ENCODE data around the gene LILRB2.
A peak's percentile ranks its signal among the peaks of the same experiment; 100 is the strongest.
"Not testable (repeated sequence)": the region's sequence is repeated elsewhere in the genome, so short reads cannot be mapped to it uniquely, and the experiment has no call there.

LILRB2 gene

DNA sequence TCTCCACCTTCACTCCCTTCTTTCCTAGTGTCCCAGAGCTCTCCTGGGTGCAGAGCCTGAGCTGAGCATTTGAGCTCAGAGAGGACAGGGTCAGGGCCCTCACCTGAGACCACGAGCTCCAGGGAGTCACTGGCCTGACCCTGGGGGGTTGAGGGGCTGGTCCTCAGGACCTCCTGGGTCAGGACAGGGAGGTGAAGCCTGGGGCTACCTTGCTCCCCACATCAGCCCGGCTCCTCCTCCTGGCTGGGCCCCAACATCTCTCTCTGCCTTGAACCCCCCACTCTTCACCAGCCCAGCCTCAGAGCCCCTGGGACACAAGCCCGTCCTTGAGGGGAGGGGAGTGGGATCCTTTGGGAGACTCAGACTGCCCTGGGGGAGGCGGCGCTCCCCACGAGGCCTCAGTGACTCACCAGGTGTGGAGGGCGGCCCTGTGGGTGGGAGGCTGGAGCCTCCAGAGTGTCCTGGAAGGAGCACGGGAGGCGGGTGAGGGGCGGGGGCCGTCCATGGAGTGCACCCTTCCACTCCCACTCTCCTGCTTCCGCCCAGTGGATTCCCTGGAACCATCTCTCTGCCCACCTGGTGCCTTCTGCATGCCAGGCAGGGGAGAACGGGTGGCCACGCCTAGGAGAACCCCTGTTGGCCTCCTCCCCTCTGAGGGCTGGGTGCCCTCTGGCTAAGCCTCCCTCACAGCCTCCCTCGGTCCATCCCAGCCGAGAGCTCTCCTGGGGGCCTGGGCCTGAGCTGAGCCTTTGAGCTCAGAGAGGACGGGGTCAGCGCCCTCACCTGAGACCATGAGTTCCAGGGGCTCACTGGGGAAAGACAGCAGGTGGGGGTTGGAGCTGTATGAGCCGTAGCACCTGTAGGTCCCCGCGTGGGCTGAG is 41.2 kb downstream of the LILRB2 start:
- DNase-seq = peak; percentile 22

DNA sequence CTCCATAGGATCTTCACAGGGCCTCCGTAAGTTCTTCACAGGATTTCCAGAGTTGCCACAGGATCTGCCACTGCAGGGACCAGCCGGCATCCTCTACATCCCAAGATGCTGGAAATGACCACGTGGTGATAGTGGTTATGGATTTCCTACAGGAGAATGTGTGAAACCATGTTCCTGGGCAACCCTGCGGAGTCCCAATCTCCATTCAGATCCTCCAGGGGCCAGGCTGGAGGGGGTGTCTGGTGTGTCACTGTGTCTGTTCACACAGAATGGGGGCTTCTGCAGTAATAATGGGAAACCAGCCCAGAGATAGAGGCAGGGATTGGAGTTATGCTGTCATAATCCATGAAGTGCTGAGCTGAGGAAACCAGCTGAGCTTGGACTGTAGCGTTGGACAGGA is 47.0 kb downstream of the LILRB2 start:
- no peak for DNase-seq

DNA sequence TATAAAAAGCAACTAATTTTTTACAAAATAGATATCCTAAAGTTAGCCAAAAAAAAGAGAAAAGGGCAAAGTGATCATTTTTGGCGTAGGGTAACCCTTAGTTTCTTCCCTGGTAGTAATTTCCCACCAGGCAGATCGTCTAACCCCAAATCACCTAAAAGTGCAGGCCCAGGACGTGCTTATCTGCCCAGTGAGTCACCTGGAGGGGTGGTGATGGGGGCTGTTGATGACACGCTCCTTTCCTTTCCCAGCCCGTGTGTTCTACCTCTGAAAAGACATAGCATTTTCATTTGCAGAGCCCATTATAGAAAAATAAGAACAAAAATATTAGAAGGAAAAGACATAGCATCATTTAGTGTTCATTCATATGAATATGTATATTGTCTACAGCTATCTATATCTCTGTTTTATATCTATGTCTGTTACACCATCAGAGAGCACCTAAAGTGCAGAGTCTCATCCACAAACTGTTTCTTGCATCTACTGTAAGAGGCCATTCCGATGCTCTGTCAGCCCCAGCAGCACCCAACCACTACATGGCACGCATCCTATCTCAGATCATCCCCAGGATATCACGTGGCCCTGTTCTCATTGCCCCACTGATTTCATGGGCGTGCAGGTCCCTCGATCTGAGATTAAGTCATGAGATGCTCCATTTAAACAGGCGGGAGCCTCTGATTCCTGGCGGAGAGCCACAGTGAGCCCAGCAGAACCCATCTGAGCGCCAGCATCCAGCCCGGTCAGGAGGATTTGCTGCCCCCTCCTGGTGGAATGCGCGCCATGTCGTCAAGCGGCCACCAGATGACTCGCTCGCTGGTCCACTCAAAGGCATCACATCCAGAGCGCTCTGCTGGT is 49.6 kb downstream of the LILRB2 start:
- peak; percentile 94 for DNase-seq

- no peak for DNase-seq
These were observed 50.9 kb downstream of the LILRB2 start for GRCh38 chr19:54230031-54230430.

DNA sequence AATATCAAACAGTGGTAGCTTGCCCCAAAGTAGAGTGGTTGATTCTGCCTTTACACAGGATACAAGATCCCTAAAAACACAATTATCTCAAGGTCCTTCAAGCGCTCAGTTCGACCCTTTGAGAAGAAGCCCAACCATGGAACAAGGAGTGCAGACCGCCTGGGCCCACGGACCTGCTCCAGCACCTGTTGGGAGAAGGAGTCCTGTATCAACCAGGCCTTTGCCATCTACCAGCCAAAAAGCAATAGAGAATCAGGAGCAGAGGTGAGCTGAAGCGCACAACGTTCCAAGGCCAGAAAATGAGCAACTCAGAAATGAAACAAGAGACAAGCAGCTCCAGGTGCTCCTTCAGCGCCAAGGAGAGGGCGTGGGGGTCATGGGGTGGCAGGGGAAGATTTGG is 51.8 kb downstream of the LILRB2 start:
- DNase-seq = no peak

DNA sequence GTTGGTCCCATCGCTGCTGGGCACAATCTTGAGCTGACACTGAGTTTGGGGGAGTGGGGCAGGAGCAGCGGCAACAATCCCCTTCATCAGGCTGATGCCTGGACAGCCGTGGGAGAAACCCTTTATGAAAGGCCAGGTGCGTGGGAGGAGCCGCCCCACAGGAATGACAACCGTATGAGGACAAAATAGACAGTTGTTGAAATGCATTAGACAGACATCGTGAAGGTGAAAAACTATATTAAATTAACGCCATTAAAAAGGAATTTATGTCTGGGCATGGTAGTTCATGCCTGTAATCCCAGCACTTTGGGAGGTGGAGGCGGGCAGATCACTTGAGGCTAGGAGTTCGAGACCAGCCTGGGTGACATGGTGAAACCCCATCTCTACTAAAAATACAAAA is 56.3 kb downstream of the LILRB2 start:
- not testable (repeated sequence) for DNase-seq

DNA sequence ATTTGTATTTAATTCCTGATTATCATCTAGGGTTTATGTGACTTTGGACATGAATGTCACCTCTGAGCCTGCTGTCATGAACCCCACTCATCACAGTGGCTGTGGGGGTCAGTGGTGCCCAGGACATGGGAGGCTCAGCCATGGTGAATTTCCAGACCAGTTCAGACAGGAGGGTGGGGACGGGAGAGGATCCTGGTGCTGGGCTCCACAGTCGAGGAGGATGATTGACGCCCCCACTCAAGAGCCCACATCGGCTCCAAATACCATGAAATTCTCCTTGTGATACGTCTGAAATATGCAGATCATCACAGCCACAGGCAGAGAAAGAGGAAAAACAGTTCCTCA is 57.0 kb downstream of the LILRB2 start:
- not testable (repeated sequence) for DNase-seq
